HCT116 (cell line): ENCODE data around the gene STON1. TPM values are rescaled to one million over a fixed set of nuclear protein-coding genes. Genes with fewer than 3 reads are reported as not detected.

Experiments used
- ATAC-seq: fragments of 200-7000 bp; cut with Tn5 transposase; 2 replicates; pipeline ENCODE4 v1.9.1; 2020; ENCODE audit warnings: mild to moderate bottlenecking, moderate library complexity
- BruUV-seq: library from RNA; stranded (reverse); fragments of 400-500 nt; replicated peaks from 2 replicates; lab custom pipeline; 2021; lab: Mats Ljungman, UMichigan
- CTCF ChIA-PET: fragments of 300-600 bp; sonication (Branson Sonifier 250); formaldehyde crosslinking; loops from one replicate; lab custom pipeline; 2021; ENCODE audit warnings: antibody characterized with exemption; lab: Charles Lee
- POLR2A ChIA-PET: fragments of 300-600, 350-600 bp; sonication (Branson Sonifier 250); formaldehyde crosslinking; loops from one replicate; lab custom pipeline; 2021; ENCODE audit warnings: antibody characterized with exemption; lab: Charles Lee
- RAD21 ChIA-PET, 2 experiments: fragments of 300-600 bp; sonication (Branson Sonifier 250); formaldehyde crosslinking; loops; one replicate each; lab custom pipeline; 2023; ENCODE audit warnings: low total read pairs in 2 of 2; ENCODE audit not compliant: uncharacterized antibody in 2 of 2, unreplicated experiment in 2 of 2, low non-redundant PET in 1 of 2; lab: Charles Lee
- DNase-seq: peaks from one replicate; pipeline ENCODE4 v3.0.0-alpha.2; 2010; ENCODE audit warnings: low read depth, low spot score
- H2AFZ ChIP-seq: fragments of 200-600 bp; shearing (Covaris generic), sonication (generic); 2 replicates; pipeline ENCODE4 v1.6.1; 2017; ENCODE audit warnings: low read depth, mixed run types, mixed read lengths, antibody characterized with exemption, low read length; ENCODE audit not compliant: poor library complexity, severe bottlenecking
- H3K27ac ChIP-seq: 2 replicates; pipeline ENCODE4 v1.5.1; 2012; ENCODE audit warnings: low read depth, low read length
- H3K27me3 ChIP-seq: fragments of 200-600 bp; sonication (generic); 2 replicates; pipeline ENCODE4 v1.6.1; 2016; ENCODE audit warnings: mixed run types, low read length, mixed read lengths; ENCODE audit not compliant: insufficient read depth
- H3K36me3 ChIP-seq, 2 experiments: fragments of 200-500 bp in 1 of 2; fragments of 200-600 bp in 1 of 2; sonication (Bioruptor generic) in 1 of 2; sonication (generic) in 1 of 2; 2 replicates each; pipeline versions ENCODE4 v1.5.1 to v1.6.1; 2014 to 2016; ENCODE audit warnings: low read length in 2 of 2, inconsistent platforms in 1 of 2, mixed read lengths in 1 of 2, mixed run types in 1 of 2; ENCODE audit not compliant: insufficient read depth in 2 of 2, control insufficient read depth in 1 of 2
- H3K4me1 ChIP-seq, 2 experiments: fragments of 200-600 bp in 1 of 2; sonication (generic) in 1 of 2; 2 replicates each; pipeline versions ENCODE4 v1.5.1 to v1.6.1; 2012 to 2017; ENCODE audit warnings: low read length in 2 of 2, inconsistent platforms in 1 of 2, mild to moderate bottlenecking in 1 of 2, mixed read lengths in 1 of 2, mixed run types in 1 of 2, moderate library complexity in 1 of 2; ENCODE audit not compliant: insufficient read depth in 2 of 2, control insufficient read depth in 1 of 2
- H3K4me2 ChIP-seq: fragments of 200-600 bp; sonication (generic); 2 replicates; pipeline ENCODE4 v1.6.1; 2017; ENCODE audit warnings: mixed run types, low read length, mixed read lengths
- H3K4me3 ChIP-seq, 2 experiments: fragments of 200-600 bp in 1 of 2; sonication (generic) in 1 of 2; replicated peaks in 1 of 2; 2 replicates each; pipeline ENCODE4 v1.5.1; 2011 to 2016; ENCODE audit warnings: low read length in 2 of 2, control low read depth in 1 of 2, low read depth in 1 of 2, mild to moderate bottlenecking in 1 of 2, mixed read lengths in 1 of 2, mixed run types in 1 of 2
- H3K79me2 ChIP-seq: fragments of 200-600 bp; sonication (generic); 2 replicates; pipeline ENCODE4 v1.6.1; 2017; ENCODE audit warnings: mild to moderate bottlenecking, mixed run types, low read length, moderate library complexity, mixed read lengths; ENCODE audit not compliant: insufficient read depth
- H3K9ac ChIP-seq: fragments of 200-600 bp; sonication (generic); 2 replicates; pipeline ENCODE4 v1.6.1; 2016; ENCODE audit warnings: low read length, mixed read lengths
- H3K9me2 ChIP-seq: fragments of 200-600 bp; sonication (generic), shearing (Covaris generic); 2 replicates; pipeline ENCODE4 v1.6.1; 2017; ENCODE audit warnings: mixed run types, mild to moderate bottlenecking, moderate library complexity; ENCODE audit not compliant: insufficient read depth
- H3K9me3 ChIP-seq, 2 experiments: fragments of 200-500 bp in 1 of 2; fragments of 200-600 bp in 1 of 2; sonication (Bioruptor generic) in 1 of 2; sonication (generic) in 1 of 2; 2 replicates each; pipeline ENCODE4 v1.6.1; 2014 to 2017; ENCODE audit warnings: low read length in 2 of 2, mixed read lengths in 2 of 2, inconsistent platforms in 1 of 2, low read depth in 1 of 2, mild to moderate bottlenecking in 1 of 2, mixed run types in 1 of 2, moderate library complexity in 1 of 2; ENCODE audit not compliant: control insufficient read depth in 1 of 2, insufficient read depth in 1 of 2
- H4K20me1 ChIP-seq: fragments of 200-600 bp; sonication (generic), shearing (Covaris generic); 2 replicates; pipeline ENCODE4 v1.6.1; 2017; ENCODE audit warnings: mixed run types, mild to moderate bottlenecking, moderate library complexity; ENCODE audit not compliant: insufficient read depth
- CEBPB ChIP-seq: IDR thresholded peaks from 2 replicates; pipeline ENCODE4 v1.6.1; 2012; ENCODE audit warnings: low read depth
- EGR1 ChIP-seq: IDR thresholded peaks from 2 replicates; pipeline ENCODE4 v1.6.1; 2012; ENCODE audit warnings: low read depth
- ELF1 ChIP-seq: IDR thresholded peaks from 2 replicates; pipeline ENCODE4 v1.6.1; 2012; ENCODE audit warnings: low read depth, borderline replicate concordance
- EZH2 ChIP-seq: fragments of 200-600 bp; sonication (generic); IDR thresholded peaks from 2 replicates; pipeline ENCODE4 v1.6.1; 2017; ENCODE audit warnings: antibody characterized with exemption, mixed run types
- EZH2phosphoT487 ChIP-seq: fragments of 200-600 bp; IDR thresholded peaks from 2 replicates; pipeline ENCODE4 v1.6.1; 2018; ENCODE audit warnings: antibody characterized with exemption, borderline replicate concordance
- FOSL1 ChIP-seq: IDR thresholded peaks from 2 replicates; pipeline ENCODE4 v1.6.1; 2012; ENCODE audit warnings: low read depth
- POLR2AphosphoS5 ChIP-seq: IDR thresholded peaks from 2 replicates; pipeline ENCODE4 v1.6.1; 2011; ENCODE audit warnings: mild to moderate bottlenecking, low read depth, low read length, moderate library complexity
- SIN3A ChIP-seq: IDR thresholded peaks from 2 replicates; pipeline ENCODE4 v1.6.1; 2012; ENCODE audit warnings: low read depth
- SP1 ChIP-seq: IDR thresholded peaks from 2 replicates; pipeline ENCODE4 v1.6.1; 2012; ENCODE audit warnings: low read depth
- SRF ChIP-seq: IDR thresholded peaks from 2 replicates; pipeline ENCODE4 v1.6.1; 2012; ENCODE audit warnings: low read depth
- YY1 ChIP-seq: IDR thresholded peaks from 2 replicates; pipeline ENCODE4 v1.6.1; 2011; ENCODE audit warnings: low read length, low read depth, moderate library complexity, mild to moderate bottlenecking; ENCODE audit not compliant: insufficient replicate concordance; ENCODE audit errors: extremely low read depth
- ZFX ChIP-seq: fragments of 450-650 bp; IDR thresholded peaks from 2 replicates; pipeline ENCODE4 v1.6.1; 2017
- ZNF274 ChIP-seq: fragments of 200-500 bp; sonication (Bioruptor generic); IDR thresholded peaks from 2 replicates; pipeline ENCODE4 v1.6.1; 2014; ENCODE audit warnings: mild to moderate bottlenecking, low read depth, low read length, inconsistent platforms
- intact Hi-C: fragments of 100-400 bp; cut with micrococcal nuclease; formaldehyde crosslinking; loops from 2 replicates; pipeline ENCODE4 v1.10.0; 2022
- total RNA-seq: library from RNA; stranded (reverse); gene quantifications from one replicate; pipeline ENCODE4 v1.2.1, GENCODE V29; 2021; ENCODE audit not compliant: unreplicated experiment
- TF ChIP-seq, protein P1 (sequence below): IDR thresholded peaks from 2 replicates; pipeline ENCODE4 v1.6.1; 2012; ENCODE audit warnings: low read depth
- TF ChIP-seq, protein P2 (sequence below): IDR thresholded peaks from 2 replicates; pipeline ENCODE4 v1.6.1; 2012
- TF ChIP-seq, protein P3 (sequence below), 3 experiments: fragments of 200-600 bp in 1 of 3; sonication (generic) in 1 of 3; IDR thresholded peaks in 2 of 3; conservative IDR thresholded peaks in 1 of 3; 2 replicates each; pipeline ENCODE4 v1.5.1; 2012 to 2017; ENCODE audit warnings: low read depth in 2 of 3, low read length in 2 of 3, antibody characterized with exemption in 1 of 3, borderline replicate concordance in 1 of 3, control low read depth in 1 of 3, mild to moderate bottlenecking in 1 of 3, mixed read lengths in 1 of 3, mixed run types in 1 of 3, moderate library complexity in 1 of 3; ENCODE audit not compliant: insufficient read depth in 1 of 3
- TF ChIP-seq, protein P4 (sequence below): IDR thresholded peaks from 2 replicates; pipeline ENCODE4 v1.6.1; 2011; ENCODE audit warnings: mild to moderate bottlenecking, low read length, moderate library complexity; ENCODE audit not compliant: insufficient replicate concordance; ENCODE audit errors: extremely low read depth

The STON1 gene
- total RNA-seq, 1 experiment from 2014 or later, result 1.4 TPM

DNA sequence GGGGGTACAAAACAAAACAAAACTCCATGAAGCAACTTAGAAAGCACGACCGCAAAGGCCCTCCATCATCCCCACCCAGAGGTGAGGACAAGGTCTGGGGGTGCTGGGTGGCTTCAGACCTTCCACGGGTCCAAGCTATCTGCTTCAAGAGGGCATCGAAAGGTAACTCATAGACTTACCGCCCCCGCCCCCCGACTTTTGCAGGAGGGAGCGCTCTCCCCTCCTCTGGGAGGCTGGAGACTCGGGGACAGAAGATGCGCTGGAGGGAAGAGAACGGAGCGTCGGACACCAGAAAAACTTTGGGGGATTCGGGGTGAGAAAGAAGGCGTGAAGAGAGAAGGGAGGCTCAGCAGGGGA lies 300 bp upstream of the STON1 start:
- no peak overlapping the region for H3K4me3 ChIP-seq
- no peaks in the 10 kb centered on the region for H3K9me3 ChIP-seq
- H3K36me3 ChIP-seq, result no peaks in the 10 kb centered on the region
- H3K27me3 ChIP-seq, result no peaks in the 10 kb centered on the region
- H3K9ac ChIP-seq, result no peak overlapping the region
- DNase-seq, result no peak
- peak; percentile 26; the same call in 1 of the 2 replicates for ATAC-seq
- H3K9me2 ChIP-seq, result no peaks in the 10 kb centered on the region
- intact Hi-C loops, result no loop called here
- TF ChIP-seq EGR1 (no peak), FOSL1 (no peak), ELF1 (no peak), SRF (no peak), SIN3A (no peak), SP1 (no peak), POLR2AphosphoS5 (no peak), ZFX (no peak), EZH2 (no peak), CEBPB (no peak), EZH2phosphoT487 (no peak), YY1 (no peak), ZNF274 (no peak)
- TF ChIP-seq, protein P1, sequence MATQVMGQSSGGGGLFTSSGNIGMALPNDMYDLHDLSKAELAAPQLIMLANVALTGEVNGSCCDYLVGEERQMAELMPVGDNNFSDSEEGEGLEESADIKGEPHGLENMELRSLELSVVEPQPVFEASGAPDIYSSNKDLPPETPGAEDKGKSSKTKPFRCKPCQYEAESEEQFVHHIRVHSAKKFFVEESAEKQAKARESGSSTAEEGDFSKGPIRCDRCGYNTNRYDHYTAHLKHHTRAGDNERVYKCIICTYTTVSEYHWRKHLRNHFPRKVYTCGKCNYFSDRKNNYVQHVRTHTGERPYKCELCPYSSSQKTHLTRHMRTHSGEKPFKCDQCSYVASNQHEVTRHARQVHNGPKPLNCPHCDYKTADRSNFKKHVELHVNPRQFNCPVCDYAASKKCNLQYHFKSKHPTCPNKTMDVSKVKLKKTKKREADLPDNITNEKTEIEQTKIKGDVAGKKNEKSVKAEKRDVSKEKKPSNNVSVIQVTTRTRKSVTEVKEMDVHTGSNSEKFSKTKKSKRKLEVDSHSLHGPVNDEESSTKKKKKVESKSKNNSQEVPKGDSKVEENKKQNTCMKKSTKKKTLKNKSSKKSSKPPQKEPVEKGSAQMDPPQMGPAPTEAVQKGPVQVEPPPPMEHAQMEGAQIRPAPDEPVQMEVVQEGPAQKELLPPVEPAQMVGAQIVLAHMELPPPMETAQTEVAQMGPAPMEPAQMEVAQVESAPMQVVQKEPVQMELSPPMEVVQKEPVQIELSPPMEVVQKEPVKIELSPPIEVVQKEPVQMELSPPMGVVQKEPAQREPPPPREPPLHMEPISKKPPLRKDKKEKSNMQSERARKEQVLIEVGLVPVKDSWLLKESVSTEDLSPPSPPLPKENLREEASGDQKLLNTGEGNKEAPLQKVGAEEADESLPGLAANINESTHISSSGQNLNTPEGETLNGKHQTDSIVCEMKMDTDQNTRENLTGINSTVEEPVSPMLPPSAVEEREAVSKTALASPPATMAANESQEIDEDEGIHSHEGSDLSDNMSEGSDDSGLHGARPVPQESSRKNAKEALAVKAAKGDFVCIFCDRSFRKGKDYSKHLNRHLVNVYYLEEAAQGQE, result no peak
- TF ChIP-seq, protein P2, sequence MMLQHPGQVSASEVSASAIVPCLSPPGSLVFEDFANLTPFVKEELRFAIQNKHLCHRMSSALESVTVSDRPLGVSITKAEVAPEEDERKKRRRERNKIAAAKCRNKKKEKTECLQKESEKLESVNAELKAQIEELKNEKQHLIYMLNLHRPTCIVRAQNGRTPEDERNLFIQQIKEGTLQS, result no peak
- TF ChIP-seq, protein P3, sequence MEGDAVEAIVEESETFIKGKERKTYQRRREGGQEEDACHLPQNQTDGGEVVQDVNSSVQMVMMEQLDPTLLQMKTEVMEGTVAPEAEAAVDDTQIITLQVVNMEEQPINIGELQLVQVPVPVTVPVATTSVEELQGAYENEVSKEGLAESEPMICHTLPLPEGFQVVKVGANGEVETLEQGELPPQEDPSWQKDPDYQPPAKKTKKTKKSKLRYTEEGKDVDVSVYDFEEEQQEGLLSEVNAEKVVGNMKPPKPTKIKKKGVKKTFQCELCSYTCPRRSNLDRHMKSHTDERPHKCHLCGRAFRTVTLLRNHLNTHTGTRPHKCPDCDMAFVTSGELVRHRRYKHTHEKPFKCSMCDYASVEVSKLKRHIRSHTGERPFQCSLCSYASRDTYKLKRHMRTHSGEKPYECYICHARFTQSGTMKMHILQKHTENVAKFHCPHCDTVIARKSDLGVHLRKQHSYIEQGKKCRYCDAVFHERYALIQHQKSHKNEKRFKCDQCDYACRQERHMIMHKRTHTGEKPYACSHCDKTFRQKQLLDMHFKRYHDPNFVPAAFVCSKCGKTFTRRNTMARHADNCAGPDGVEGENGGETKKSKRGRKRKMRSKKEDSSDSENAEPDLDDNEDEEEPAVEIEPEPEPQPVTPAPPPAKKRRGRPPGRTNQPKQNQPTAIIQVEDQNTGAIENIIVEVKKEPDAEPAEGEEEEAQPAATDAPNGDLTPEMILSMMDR (IDR thresholded peaks at IDR 0.05 in 2 of 3, conservative IDR thresholded peaks at IDR 0.05 in 1 of 3; ENCODE audit: borderline replicate concordance in 1 of 3, insufficient read depth in 1 of 3, low read depth in 2 of 3, low read length in 2 of 3), result no peak
- TF ChIP-seq, protein P4, sequence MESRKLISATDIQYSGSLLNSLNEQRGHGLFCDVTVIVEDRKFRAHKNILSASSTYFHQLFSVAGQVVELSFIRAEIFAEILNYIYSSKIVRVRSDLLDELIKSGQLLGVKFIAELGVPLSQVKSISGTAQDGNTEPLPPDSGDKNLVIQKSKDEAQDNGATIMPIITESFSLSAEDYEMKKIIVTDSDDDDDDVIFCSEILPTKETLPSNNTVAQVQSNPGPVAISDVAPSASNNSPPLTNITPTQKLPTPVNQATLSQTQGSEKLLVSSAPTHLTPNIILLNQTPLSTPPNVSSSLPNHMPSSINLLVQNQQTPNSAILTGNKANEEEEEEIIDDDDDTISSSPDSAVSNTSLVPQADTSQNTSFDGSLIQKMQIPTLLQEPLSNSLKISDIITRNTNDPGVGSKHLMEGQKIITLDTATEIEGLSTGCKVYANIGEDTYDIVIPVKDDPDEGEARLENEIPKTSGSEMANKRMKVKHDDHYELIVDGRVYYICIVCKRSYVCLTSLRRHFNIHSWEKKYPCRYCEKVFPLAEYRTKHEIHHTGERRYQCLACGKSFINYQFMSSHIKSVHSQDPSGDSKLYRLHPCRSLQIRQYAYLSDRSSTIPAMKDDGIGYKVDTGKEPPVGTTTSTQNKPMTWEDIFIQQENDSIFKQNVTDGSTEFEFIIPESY, result no peak
- no peaks in the 10 kb centered on the region for H3K4me1 ChIP-seq
- ChIA-PET CTCF (no interaction called here), POLR2A (no interaction called here), RAD21 (no interaction called here)
- peak overlapping the region; percentile 41 for H3K4me2 ChIP-seq
- no peaks in the 10 kb centered on the region for H4K20me1 ChIP-seq
- no peak overlapping the region for H2AFZ ChIP-seq
- no peak overlapping the region for H3K27ac ChIP-seq
- BruUV-seq, result no TSS peak
- H3K79me2 ChIP-seq, result no peaks in the 10 kb centered on the region
